Esophagus squamous epithelium (tissue), 5 donors: Measurements from ENCODE around the gene HIBADH. TPM values are rescaled to one million over a fixed set of nuclear protein-coding genes. Genes with fewer than 3 reads are reported as not detected.

Source experiments
- DNase-seq: peaks from one replicate; lab custom pipeline; 2025; lab: John Stamatoyannopoulos, UW
- H3K27ac ChIP-seq, 4 donors: fragments of 200-600 bp; sonication (generic); one replicate each; pipeline ENCODE4 v1.5.1; 2016 to 2019; ENCODE audit warnings: mild to moderate bottlenecking in 1 of 4
- H3K27me3 ChIP-seq, 4 donors: fragments of 200-600 bp; sonication (generic); 1 replicate in 3 of 4; 2 replicates in 1 of 4; pipeline versions ENCODE4 v1.5.1 to v1.6.0; 2017 to 2021; ENCODE audit warnings: antibody characterized with exemption in 1 of 4
- H3K36me3 ChIP-seq, 3 donors: fragments of 200-600 bp; sonication (generic); one replicate each; pipeline ENCODE4 v1.5.1; 2016 to 2019
- H3K4me1 ChIP-seq, 3 donors: fragments of 200-600 bp; sonication (generic); one replicate each; pipeline ENCODE4 v1.5.1; 2017 to 2019
- H3K4me3 ChIP-seq, 4 donors: fragments of 200-600 bp; sonication (generic); 1 replicate in 3 of 4; 2 replicates in 1 of 4; pipeline ENCODE4 v1.5.1; 2016 to 2019; ENCODE audit warnings: mild to moderate bottlenecking in 2 of 4, moderate library complexity in 1 of 4
- H3K9me3 ChIP-seq, 3 donors: fragments of 200-600 bp; sonication (generic); one replicate each; pipeline ENCODE4 v1.5.1; 2016 to 2019
- POLR2A ChIP-seq, 4 donors: fragments of 450-650 bp; IDR thresholded peaks; one replicate each; pipeline ENCODE4 v1.6.1; 2017; ENCODE audit warnings: antibody characterized with exemption in 4 of 4, mild to moderate bottlenecking in 4 of 4, moderate library complexity in 3 of 4
- WGBS, 2 donors: methylation state at CpG; one replicate each; pipeline ENCODE4 v1.1.5; 2018; 5-methylcytosine and 5-hydroxymethylcytosine counted together
- intact Hi-C: fragments of 100-400 bp; cut with DNase I; formaldehyde crosslinking; loops from one replicate; pipeline ENCODE4 v1.15.0; 2022
- total RNA-seq, 4 donors: library from RNA; depleted of rRNA; stranded (reverse); fragments of >200 nt; gene quantifications; one replicate each; pipeline ENCODE4 v1.1.0, GENCODE V29; 2016
- TF ChIP-seq, protein P1 (sequence below), 6 experiments: fragments of 450-650 bp in 4 of 6; fragments of 200-600 bp in 2 of 6; sonication (generic) in 2 of 6; IDR thresholded peaks; one replicate each; pipeline ENCODE4 v1.5.1; 2016 to 2019; ENCODE audit warnings: antibody characterized with exemption in 6 of 6, mild to moderate bottlenecking in 4 of 6, moderate library complexity in 4 of 6
- donor health status: DM: yes; HTN: yes; CAD: no.

Gene HIBADH
- total RNA-seq, 4 donors from 2014 or later = 8.0 to 22.1 (median 14.8) TPM

DNA sequence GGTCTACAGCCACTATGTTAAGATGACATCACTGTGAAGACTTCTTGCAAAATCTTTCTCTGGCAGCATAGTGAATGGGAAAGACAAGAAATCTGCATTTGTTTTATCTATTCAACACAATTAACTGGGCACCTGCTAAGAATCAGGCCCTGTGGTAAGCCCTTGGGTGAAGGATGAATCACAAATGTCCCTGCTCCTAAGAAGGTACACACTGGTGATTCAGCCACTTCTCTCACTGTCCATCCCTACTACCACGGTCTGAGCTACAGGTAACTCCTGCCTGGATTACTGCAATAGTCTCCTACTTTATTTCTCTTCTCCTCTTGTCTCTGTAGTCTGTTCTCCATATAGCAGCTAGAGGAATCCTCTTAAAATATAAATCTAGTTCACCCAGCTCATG lies 116.1 kb downstream of the HIBADH start:
- H3K27ac ChIP-seq = no peak overlapping the region
- no peak for TF ChIP-seq POLR2A (IDR thresholded peaks at IDR 0.05)
- TF ChIP-seq, protein P1, sequence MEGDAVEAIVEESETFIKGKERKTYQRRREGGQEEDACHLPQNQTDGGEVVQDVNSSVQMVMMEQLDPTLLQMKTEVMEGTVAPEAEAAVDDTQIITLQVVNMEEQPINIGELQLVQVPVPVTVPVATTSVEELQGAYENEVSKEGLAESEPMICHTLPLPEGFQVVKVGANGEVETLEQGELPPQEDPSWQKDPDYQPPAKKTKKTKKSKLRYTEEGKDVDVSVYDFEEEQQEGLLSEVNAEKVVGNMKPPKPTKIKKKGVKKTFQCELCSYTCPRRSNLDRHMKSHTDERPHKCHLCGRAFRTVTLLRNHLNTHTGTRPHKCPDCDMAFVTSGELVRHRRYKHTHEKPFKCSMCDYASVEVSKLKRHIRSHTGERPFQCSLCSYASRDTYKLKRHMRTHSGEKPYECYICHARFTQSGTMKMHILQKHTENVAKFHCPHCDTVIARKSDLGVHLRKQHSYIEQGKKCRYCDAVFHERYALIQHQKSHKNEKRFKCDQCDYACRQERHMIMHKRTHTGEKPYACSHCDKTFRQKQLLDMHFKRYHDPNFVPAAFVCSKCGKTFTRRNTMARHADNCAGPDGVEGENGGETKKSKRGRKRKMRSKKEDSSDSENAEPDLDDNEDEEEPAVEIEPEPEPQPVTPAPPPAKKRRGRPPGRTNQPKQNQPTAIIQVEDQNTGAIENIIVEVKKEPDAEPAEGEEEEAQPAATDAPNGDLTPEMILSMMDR (IDR thresholded peaks at IDR 0.05) = no peak
- WGBS, 2 donors = 75 to 79% methylated on average over 1 of the region's 1 CpG
- no peak for DNase-seq
- intact Hi-C loops = no loop called here
- no peaks in the 10 kb centered on the region for H3K4me1 ChIP-seq
- H3K4me3 ChIP-seq = no peak overlapping the region
- no peaks in the 10 kb centered on the region for H3K9me3 ChIP-seq
- no peaks in the 10 kb centered on the region for H3K27me3 ChIP-seq
- peaks cover 0 to 15% (median 0%) of the 10 kb centered on the region in 3 donors for H3K36me3 ChIP-seq

DNA sequence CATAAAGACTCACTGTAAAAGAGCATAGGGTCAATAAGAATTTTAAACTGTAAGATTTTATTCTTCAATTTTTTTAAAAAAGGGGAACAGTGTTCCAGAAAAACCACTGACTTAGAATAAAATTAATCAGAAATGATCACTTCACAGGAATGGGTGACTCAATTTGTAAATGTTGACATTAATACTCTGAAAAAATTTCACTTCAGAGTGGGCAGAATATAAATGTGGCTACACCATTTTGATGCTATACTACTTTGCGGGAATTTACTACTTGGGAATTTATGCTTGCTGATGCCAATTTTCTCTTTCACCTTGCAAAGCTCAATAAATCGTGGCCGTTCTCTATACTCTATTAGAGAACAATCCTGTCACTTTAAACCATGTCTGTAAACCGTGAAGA lies 126.9 kb downstream of the HIBADH start:
- Histone ChIP-seq H3K27me3 (no peaks in the 10 kb centered on the region), H3K27ac (no peak overlapping the region), H3K36me3 (peaks cover 0 to 27% (median 0%) of the 10 kb centered on the region in 3 donors), H3K4me3 (no peak overlapping the region), H3K9me3 (no peaks in the 10 kb centered on the region), H3K4me1 (no peaks in the 10 kb centered on the region)
- no peak for DNase-seq
- TF ChIP-seq POLR2A (IDR thresholded peaks at IDR 0.05) = no peak
- TF ChIP-seq, protein P1 (IDR thresholded peaks at IDR 0.05) = no peak
- intact Hi-C loops = no loop called here
- 85 to 91% methylated on average over 4 of the region's 4 CpGs for WGBS, 2 donors

DNA sequence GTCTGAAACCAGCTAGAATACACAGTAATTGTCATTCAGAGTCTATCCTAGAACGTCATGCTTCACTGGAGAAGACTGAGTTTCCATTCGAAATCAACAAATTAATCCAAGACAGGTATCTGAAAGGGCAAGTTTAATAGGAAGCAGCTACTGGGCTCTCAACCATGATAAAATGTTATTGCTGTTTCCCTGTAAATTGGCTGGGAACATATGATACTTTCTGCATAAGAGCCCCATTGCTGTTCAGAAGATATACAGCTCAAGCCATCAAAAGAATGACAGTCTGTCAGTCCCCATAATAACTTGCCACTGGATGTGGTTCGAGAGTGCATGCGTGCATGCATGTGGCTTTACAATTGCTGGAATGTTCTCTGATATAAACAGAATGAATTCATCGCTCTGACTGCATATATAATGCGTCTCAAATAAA lies 129.0 kb downstream of the HIBADH start:
- no peaks in the 10 kb centered on the region for H3K4me1 ChIP-seq
- 77 to 82% methylated on average over 6 of the region's 6 CpGs for WGBS, 2 donors
- no peaks in the 10 kb centered on the region for H3K27me3 ChIP-seq
- H3K4me3 ChIP-seq = no peak overlapping the region
- H3K27ac ChIP-seq = no peak overlapping the region
- TF ChIP-seq POLR2A (IDR thresholded peaks at IDR 0.05) = no peak
- no peak for DNase-seq
- H3K9me3 ChIP-seq = no peaks in the 10 kb centered on the region
- peaks cover 0 to 31% (median 0%) of the 10 kb centered on the region in 3 donors for H3K36me3 ChIP-seq
- intact Hi-C loops = no loop called here

DNA sequence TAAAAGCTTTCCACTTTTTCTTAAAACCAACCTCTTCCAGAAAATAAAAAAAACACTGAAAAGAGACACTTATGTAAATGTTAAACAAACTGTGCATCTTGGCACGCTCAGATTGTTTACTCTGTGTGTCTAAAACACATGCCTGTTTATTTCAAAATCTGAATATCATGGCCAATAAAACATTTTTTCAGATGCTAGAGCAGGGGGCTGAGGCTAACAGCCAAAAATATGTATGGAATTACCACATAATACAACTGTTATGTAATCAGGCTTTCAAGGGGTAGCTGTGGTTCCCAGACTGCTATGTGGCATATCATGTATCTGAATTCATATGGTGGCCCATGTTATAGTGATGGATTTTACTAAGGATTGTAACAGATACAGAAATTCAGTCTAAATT lies 130.4 kb downstream of the HIBADH start:
- Histone ChIP-seq H3K4me1 (no peaks in the 10 kb centered on the region), H3K36me3 (peaks cover 0 to 28% (median 0%) of the 10 kb centered on the region in 3 donors), H3K4me3 (no peak overlapping the region), H3K27me3 (no peaks in the 10 kb centered on the region), H3K9me3 (no peaks in the 10 kb centered on the region), H3K27ac (no peak overlapping the region)
- WGBS, 2 donors = 68 to 71% methylated on average over 1 of the region's 1 CpG
- no peak for DNase-seq
- TF ChIP-seq, protein P1 (IDR thresholded peaks at IDR 0.05) = no peak
- TF ChIP-seq POLR2A (IDR thresholded peaks at IDR 0.05) = no peak
- intact Hi-C loops = no loop called here

DNA sequence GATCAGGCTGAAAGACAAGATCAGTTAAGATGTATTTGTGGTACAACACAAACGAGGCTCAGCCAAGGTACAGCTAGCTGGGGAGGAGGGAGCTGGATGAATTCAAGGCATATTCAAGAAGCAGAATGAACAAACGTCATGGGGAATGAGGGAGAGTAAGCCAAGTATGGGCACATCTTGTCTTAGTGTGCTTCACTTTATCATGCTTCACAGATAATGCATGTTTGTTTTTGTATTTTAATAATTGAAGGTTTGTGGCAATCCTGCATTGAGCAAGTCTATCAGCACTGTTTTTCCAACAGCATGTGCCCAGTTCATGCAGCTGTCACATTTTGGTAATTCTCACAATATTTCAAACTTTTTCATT lies 135.4 kb downstream of the HIBADH start:
- no peak overlapping the region for H3K27ac ChIP-seq
- TF ChIP-seq, protein P1 (IDR thresholded peaks at IDR 0.05) = no peak
- TF ChIP-seq POLR2A (IDR thresholded peaks at IDR 0.05) = no peak
- H3K9me3 ChIP-seq = no peaks in the 10 kb centered on the region
- H3K36me3 ChIP-seq = peaks cover 0 to 50% (median 0%) of the 10 kb centered on the region in 3 donors
- H3K4me1 ChIP-seq = peaks cover 0 to 9% (median 0%) of the 10 kb centered on the region in 3 donors
- DNase-seq = no peak
- H3K4me3 ChIP-seq = no peak overlapping the region
- H3K27me3 ChIP-seq = no peaks in the 10 kb centered on the region
- 35 to 41% methylated on average over 2 of the region's 2 CpGs for WGBS, 2 donors
- intact Hi-C loops = no loop called here
